Omental fat pad (tissue), 4 donors: ENCODE measurements around the gene KIAA0232. TPM values are rescaled to one million over a fixed set of nuclear protein-coding genes. Genes with fewer than 3 reads are reported as not detected.

Experiments used
- ATAC-seq: fragments of 150-250 bp; one replicate; pipeline ENCODE4 v1.9.1; 2016; ENCODE audit warnings: mild to moderate bottlenecking, moderate library complexity; ENCODE audit not compliant: low FRiP score
- DNase-seq: peaks from one replicate; pipeline ENCODE4 v3.0.0-alpha.2; 2019; ENCODE audit warnings: low spot score
- CTCF ChIP-seq, 3 donors: fragments of 450-650 bp; IDR thresholded peaks; one replicate each; pipeline ENCODE4 v1.5.1; 2016 to 2017; ENCODE audit warnings: antibody characterized with exemption in 3 of 3, mild to moderate bottlenecking in 3 of 3, moderate library complexity in 2 of 3
- total RNA-seq, 4 donors: library from RNA; depleted of rRNA; stranded (reverse); fragments of >200 nt; gene quantifications; one replicate each; pipeline ENCODE4 v1.1.0, GENCODE V29; 2016

KIAA0232 gene
- total RNA-seq, 4 donors from 2014 or later: 26.4 to 29.8 (median 27.0) TPM

- DNase-seq (no peak), ATAC-seq (no peak)
- no peak for TF ChIP-seq CTCF (IDR thresholded peaks at IDR 0.05)
Observed at GRCh38 chr4:6811165-6811564, 28.6 kb downstream of the KIAA0232 start.

GRCh38 chr4:6812766-6813165, 30.2 kb downstream of the KIAA0232 start:
- no peak for TF ChIP-seq CTCF (IDR thresholded peaks at IDR 0.05)
- ATAC-seq (no peak), DNase-seq (no peak)

- ATAC-seq (no peak), DNase-seq (no peak)
- TF ChIP-seq CTCF (IDR thresholded peaks at IDR 0.05): no peak
Observed at GRCh38 chr4:6813725-6814124, 31.2 kb downstream of the KIAA0232 start.

- TF ChIP-seq CTCF (IDR thresholded peaks at IDR 0.05): no peak
- ATAC-seq (no peak), DNase-seq (no peak)
Observed at GRCh38 chr4:6815029-6815836, 32.7 kb downstream of the KIAA0232 start.

GRCh38 chr4:6819295-6819694, 36.8 kb downstream of the KIAA0232 start:
- no peak for TF ChIP-seq CTCF (IDR thresholded peaks at IDR 0.05)
- no peak for ATAC-seq

GRCh38 chr4:6820695-6821094, 38.2 kb downstream of the KIAA0232 start:
- ATAC-seq: no peak
- no peak for DNase-seq
- TF ChIP-seq CTCF (IDR thresholded peaks at IDR 0.05): no peak

More at GRCh38 chr4:6819295-6819694, 36.8 kb downstream of the KIAA0232 start:
- DNase-seq: no peak

GRCh38 chr4:6824071-6824470, 41.5 kb downstream of the KIAA0232 start:
- TF ChIP-seq CTCF (IDR thresholded peaks at IDR 0.05): no peak
- ATAC-seq: no peak
- DNase-seq: no peak
